GM12873 (cell line): Measurements from ENCODE around the gene SELENOW.

ENCODE experiments used
- TF ChIP-seq, protein P1 (sequence below): IDR thresholded peaks from 2 replicates; pipeline ENCODE4 v1.5.1; 2012; ENCODE audit warnings: low read depth, mild to moderate bottlenecking, moderate library complexity, low read length, control low read depth; ENCODE audit not compliant: insufficient read depth; ENCODE audit errors: missing control alignments

SELENOW gene

DNA sequence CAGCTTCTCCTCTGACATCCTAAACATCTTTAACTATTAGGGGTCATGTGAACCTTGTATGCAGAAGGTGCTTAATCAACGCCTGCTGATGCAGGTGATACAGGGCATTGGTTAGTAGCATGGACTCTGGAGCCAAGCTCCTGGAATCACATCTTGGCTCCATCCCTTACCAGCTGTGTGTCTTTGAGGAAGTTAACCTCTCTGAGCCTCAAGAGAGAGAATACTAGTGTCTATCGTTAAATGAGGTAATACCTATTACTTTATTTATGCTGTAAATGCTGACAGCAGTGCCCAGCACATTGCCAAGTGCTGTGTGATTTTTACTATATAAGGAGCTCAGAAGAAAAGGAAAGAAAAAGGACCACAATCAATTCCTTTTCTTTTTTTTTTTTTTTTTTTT lies 11.2 kb upstream of the SELENOW start:
- TF ChIP-seq, protein P1, sequence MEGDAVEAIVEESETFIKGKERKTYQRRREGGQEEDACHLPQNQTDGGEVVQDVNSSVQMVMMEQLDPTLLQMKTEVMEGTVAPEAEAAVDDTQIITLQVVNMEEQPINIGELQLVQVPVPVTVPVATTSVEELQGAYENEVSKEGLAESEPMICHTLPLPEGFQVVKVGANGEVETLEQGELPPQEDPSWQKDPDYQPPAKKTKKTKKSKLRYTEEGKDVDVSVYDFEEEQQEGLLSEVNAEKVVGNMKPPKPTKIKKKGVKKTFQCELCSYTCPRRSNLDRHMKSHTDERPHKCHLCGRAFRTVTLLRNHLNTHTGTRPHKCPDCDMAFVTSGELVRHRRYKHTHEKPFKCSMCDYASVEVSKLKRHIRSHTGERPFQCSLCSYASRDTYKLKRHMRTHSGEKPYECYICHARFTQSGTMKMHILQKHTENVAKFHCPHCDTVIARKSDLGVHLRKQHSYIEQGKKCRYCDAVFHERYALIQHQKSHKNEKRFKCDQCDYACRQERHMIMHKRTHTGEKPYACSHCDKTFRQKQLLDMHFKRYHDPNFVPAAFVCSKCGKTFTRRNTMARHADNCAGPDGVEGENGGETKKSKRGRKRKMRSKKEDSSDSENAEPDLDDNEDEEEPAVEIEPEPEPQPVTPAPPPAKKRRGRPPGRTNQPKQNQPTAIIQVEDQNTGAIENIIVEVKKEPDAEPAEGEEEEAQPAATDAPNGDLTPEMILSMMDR = no peak

DNA sequence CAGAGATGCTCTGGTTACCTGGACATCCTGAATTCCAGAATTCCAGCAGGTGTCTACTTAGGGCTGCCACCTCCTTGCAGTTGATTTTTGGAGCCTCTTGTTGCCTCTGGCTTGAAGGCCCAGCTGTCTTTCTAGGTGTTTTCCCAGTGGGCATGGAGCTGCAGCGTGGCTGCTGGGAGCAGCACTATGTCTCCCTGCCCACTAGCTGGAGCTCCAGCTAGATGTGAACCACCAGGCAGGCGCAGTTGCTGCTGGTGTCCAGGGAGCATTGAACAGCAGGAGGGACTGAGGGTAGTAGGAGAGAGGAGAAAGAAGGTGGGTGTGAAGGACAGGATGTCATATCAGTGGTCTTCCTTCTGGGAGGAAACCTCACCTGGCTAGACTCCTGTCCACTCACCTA lies 9.9 kb upstream of the SELENOW start:
- TF ChIP-seq, protein P1 = no peak

DNA sequence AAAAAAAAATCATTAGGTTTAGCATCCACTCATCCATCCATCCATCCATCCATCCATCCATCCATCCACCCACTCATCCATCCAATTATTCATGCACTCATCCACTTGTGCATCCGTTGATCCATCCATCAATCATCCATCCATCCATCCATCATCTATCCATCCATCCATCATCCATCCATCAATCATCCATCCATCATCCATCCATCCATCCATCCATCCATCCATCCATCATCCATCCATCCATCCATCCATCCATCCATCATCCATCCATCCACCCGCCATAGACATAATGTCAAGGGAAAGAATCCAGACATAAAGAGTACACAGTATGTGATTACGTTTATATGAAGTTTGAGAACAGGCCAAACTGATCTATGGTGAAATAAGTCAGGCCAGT lies 9.0 kb upstream of the SELENOW start:
- TF ChIP-seq, protein P1 = no peak

DNA sequence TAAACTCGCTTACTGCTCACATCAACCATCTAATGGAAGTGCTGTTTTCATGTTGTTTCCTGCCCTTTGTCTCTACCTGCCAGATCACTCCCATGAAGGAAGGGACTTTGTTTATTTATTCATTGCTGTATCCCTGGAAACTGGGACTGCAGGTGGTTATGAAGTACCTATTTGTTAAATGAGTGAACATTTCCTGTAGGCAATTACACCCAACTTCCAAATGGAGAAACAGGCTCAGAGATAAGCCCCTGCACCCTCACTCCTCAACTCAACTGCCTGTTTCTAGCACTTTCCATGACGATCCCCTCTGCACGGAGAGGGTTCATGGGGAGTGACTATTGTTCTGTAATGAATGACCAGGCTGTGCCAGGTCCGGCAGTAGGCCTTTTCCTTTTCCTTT lies 1.9 kb upstream of the SELENOW start:
- TF ChIP-seq, protein P1 = no peak

DNA sequence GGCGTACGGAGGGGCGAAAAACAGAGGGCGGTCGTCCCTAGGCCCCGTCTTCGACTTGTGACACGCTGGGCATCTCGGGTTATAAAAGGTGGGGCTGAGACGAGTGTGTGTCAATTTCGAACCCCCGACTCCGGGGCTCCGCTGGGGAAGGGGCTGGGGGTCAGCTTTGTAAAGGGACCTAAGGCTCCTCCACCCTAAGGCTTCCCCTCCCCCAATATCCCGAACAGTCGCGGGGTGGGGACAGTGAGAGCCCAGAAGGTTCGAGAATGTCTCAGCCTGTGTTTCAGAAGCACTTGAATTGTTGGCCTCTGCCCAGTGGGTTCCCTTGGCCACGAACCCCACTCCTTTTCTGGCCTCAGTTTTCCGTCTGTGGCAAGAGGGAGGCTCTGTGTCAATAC lies 450 bp downstream of the SELENOW start:
- TF ChIP-seq, protein P1 = no peak

DNA sequence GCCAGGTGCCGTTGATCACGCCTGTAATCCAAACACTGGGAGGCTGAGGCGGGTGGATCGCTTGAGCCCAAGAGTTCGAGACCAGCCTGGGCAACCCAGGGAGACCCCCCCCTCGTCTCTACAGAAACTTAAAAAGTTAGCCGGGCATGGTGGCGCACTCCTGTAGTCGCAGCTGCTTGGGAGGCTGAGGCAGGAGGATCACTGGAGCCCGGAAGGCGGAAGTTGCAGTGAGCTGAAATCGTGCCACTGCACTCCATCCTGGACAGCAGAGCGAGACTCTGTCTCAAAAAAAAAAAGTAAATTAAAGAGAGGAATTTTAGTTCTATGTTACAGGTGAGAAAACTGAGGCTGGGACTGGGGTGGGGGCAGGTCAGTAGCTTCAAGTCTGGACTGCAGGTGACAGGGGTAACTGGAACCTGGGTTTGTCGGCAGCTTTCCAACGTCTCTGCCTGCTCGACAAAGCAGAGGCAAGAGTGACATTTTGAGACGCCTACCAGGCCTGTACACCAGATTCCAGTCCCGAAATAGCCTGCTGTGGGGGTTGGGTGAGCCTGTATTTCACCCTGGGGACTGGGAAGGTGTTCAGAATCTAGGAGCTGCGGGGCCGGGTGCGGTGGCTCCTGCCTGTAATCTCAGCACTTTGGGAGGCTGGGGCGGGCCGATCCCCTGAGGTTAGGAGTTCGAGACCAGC lies 1.2 kb downstream of the SELENOW start:
- TF ChIP-seq, protein P1 = no peak

DNA sequence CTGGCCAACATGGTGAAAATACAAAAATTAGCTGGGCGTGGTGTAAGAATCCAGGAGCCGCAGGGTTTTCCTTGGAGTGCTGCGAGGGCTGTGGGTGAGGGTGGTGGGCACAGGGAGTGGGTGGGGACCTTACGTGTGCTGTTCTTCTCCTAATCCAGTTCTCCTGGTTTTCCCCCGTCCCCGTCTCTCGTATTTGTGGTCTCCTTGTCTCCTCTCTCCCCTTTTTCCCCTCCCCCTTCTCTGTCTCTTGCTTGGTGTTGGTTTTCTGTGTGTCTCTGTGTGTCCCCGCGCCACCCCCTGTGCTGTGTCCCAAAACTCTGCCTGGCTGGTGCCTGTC lies 1.7 kb downstream of the SELENOW start:
- TF ChIP-seq, protein P1 = no peak
